Progenitor cell of endocrine pancreas (in vitro differentiated cells): Measurements from ENCODE around the gene C10orf95. TPM values are rescaled to one million over a fixed set of nuclear protein-coding genes. Genes with fewer than 3 reads are reported as not detected.
A peak's percentile ranks its signal among the peaks of the same experiment; 100 is the strongest.

Source experiments
- DNase-seq: peaks from one replicate; pipeline ENCODE4 v3.0.0; 2021; ENCODE audit warnings: low spot score; ENCODE audit not compliant: unreplicated experiment
- H3K27ac Mint-ChIP-seq: 2 replicates; pipeline ENCODE4 v1.8.0; 2021; ENCODE audit warnings: mild to moderate bottlenecking, moderate library complexity, mixed read lengths
- H3K27me3 Mint-ChIP-seq: 2 replicates; pipeline ENCODE4 v1.8.0; 2021; ENCODE audit warnings: mixed read lengths
- H3K36me3 Mint-ChIP-seq: 2 replicates; pipeline ENCODE4 v1.8.0; 2022; ENCODE audit warnings: mixed read lengths; ENCODE audit not compliant: insufficient read depth
- H3K4me1 Mint-ChIP-seq: 2 replicates; pipeline ENCODE4 v1.8.0; 2021; ENCODE audit warnings: low read depth, mixed read lengths
- H3K4me3 Mint-ChIP-seq: 2 replicates; pipeline ENCODE4 v1.8.0; 2021; ENCODE audit warnings: low read depth, mild to moderate bottlenecking, moderate library complexity, mixed read lengths
- H3K9me3 Mint-ChIP-seq: 2 replicates; pipeline ENCODE4 v1.8.0; 2021; ENCODE audit warnings: low read depth, mixed read lengths
- total RNA-seq: library from RNA; stranded (reverse); gene quantifications from 2 replicates; pipeline ENCODE4 v1.2.1, GENCODE V29; 2021
- TF ChIP-seq, protein P1 (sequence below): fragments of 200-600 bp; sonication (generic); IDR thresholded peaks from one replicate; pipeline ENCODE4 v1.5.0; 2021; ENCODE audit warnings: antibody characterized with exemption, mild to moderate bottlenecking; ENCODE audit not compliant: unreplicated experiment

C10orf95 gene
- total RNA-seq, 1 donor from 2014 or later = 0.77 TPM

DNA sequence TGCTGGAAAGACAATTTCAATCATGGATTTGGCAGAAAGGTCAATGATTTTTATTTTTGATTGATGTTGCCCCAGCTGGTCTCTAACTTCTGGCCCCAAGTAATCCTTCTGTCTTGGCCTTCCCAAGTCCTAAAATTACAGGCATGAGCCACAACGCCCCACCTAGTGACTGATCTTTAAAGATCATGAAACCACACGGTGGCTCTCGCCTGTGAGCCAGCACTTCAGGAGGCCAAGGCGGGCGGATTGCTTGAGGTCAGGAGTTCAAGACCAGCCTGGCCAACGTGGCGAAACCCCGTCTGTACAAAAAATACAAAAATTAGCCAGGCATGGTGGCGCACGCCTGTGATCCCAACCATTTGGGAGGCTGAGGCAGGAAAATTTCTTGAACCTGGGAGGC, 12.6 kb upstream of the C10orf95 start:
- Mint-ChIP-seq H3K27ac (peak overlapping the region; percentile 86), H3K4me3 (no peak overlapping the region), H3K4me1 (peaks cover 30% of the 10 kb centered on the region), H3K9me3 (no peaks in the 10 kb centered on the region), H3K27me3 (no peaks in the 10 kb centered on the region), H3K36me3 (no peaks in the 10 kb centered on the region)
- DNase-seq = no peak
- TF ChIP-seq, protein P1, sequence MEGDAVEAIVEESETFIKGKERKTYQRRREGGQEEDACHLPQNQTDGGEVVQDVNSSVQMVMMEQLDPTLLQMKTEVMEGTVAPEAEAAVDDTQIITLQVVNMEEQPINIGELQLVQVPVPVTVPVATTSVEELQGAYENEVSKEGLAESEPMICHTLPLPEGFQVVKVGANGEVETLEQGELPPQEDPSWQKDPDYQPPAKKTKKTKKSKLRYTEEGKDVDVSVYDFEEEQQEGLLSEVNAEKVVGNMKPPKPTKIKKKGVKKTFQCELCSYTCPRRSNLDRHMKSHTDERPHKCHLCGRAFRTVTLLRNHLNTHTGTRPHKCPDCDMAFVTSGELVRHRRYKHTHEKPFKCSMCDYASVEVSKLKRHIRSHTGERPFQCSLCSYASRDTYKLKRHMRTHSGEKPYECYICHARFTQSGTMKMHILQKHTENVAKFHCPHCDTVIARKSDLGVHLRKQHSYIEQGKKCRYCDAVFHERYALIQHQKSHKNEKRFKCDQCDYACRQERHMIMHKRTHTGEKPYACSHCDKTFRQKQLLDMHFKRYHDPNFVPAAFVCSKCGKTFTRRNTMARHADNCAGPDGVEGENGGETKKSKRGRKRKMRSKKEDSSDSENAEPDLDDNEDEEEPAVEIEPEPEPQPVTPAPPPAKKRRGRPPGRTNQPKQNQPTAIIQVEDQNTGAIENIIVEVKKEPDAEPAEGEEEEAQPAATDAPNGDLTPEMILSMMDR = no peak

DNA sequence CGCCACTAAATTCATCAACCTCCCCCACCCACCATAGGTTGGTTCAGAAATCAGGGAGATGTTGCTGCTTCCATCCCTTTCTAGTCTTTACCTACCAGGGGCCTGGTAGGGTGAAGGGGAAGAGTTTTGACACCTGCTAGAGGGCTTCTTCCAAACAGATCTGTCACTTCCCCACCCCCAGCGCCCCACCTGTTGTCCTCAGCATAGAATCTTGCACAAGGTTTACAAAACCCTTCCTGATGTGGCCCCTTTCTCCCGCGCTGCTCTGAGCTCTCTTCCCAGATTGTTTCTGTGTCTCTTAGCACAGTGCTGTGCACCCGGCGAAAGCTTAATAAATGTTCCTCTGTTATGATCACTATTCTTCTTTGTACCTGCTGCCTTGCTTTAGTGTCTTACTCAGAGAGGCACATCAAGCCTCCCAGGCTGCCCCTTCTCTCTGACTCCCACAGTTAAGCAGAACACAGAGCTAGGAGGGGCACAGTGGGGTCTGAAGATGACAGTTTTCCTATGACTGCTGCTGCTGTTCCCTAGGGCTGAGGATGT, 11.2 kb upstream of the C10orf95 start:
- Mint-ChIP-seq H3K4me3 (peak overlapping the region; percentile 86), H3K27ac (peak overlapping the region; percentile 86), H3K36me3 (peaks cover 1% of the 10 kb centered on the region), H3K27me3 (no peaks in the 10 kb centered on the region), H3K4me1 (peaks cover 30% of the 10 kb centered on the region), H3K9me3 (no peaks in the 10 kb centered on the region)
- TF ChIP-seq, protein P1 = no peak
- no peak for DNase-seq

DNA sequence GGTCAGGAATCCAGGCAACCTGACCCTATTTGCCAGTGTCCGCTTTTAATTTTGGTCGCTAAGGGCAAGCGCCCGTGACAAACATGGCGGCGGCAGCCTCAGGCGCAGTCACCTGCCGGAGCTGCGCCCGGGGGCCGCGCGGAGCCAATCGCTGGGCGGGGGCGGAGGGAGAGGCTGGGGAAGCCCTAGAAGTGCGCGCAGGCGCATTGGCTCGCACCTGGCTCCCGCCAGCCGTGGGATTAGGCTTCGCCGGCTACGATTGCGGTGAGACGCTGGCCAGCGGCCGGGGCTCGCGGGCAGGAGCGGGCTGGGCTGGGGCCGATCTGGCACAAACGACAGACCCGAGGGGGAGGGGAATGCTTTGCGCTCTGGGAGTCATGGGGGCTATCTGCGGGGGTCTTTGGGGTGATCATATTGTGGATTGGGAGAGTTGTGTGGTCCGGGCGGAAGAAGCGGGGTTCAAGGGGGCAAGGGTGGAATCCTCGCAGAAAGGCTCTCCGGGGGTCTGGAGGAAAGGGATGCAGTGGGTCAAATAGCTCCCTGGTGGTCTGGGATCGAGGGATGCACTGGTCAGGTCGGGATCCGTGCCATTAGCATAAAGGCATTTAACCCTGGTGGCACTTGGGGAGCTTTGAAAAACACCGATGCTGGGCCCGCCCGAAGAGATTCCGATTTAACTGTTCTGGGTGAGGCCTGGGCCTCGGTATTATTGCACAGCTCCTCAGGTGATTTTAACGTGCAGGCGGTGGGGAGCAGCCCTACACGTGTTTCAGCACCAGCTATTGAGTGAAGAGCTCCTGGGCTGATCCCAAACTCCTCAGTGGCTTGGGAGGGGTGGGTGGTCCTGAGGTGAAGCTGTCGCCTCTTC, 10.1 kb upstream of the C10orf95 start:
- TF ChIP-seq, protein P1 = no peak
- Mint-ChIP-seq H3K4me3 (peak overlapping the region; percentile 86), H3K27me3 (no peaks in the 10 kb centered on the region), H3K27ac (peak overlapping the region; percentile 92), H3K4me1 (peaks cover 30% of the 10 kb centered on the region), H3K36me3 (peaks cover 1% of the 10 kb centered on the region), H3K9me3 (no peaks in the 10 kb centered on the region)
- peak; percentile 95 for DNase-seq

DNA sequence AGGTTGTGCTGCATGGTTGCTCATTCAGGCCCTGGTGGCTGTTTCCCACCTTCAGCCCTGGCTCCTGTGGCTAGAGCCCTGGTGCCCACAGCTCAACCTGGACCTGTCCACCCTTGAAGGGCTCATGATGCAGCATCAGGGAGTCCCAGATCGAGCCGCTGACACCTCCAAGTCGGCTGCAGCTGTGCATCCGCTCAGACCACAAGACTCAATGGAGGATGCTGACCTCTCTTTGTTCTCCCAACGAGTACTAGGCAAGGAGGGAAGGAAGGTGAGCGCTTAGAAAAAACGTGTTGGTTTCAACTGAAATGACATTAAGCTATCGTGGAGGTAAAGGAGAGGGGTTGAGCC, 9.5 kb upstream of the C10orf95 start:
- H3K36me3 Mint-ChIP-seq = peaks cover 1% of the 10 kb centered on the region
- H3K27ac Mint-ChIP-seq = peak overlapping the region; percentile 92
- TF ChIP-seq, protein P1 = no peak
- H3K4me1 Mint-ChIP-seq = peaks cover 32% of the 10 kb centered on the region
- no peak for DNase-seq
- H3K4me3 Mint-ChIP-seq = peak overlapping the region; percentile 86
- H3K9me3 Mint-ChIP-seq = no peaks in the 10 kb centered on the region
- H3K27me3 Mint-ChIP-seq = no peaks in the 10 kb centered on the region

DNA sequence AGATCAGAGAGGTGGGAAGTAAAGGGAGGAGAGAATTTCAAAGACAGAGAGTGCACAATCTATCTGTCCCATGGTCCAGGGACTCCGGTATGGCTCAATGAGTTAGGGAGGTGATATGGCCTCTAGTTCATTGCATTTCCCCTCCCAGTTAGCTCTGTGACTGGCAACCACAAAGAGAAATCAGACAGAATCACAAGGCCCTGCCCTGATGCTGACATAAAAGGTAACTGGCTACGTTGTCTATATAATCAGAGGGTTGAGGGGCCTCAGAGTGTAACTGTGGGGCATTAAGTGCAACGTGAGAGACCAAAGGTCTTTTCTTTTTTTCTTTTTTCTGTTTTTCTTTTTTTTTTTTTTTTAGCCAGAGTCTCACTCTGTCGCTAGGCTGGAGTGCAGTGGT, 7.3 kb upstream of the C10orf95 start:
- TF ChIP-seq, protein P1 = no peak
- Mint-ChIP-seq H3K27ac (peak overlapping the region; percentile 7), H3K36me3 (peaks cover 1% of the 10 kb centered on the region), H3K9me3 (no peaks in the 10 kb centered on the region), H3K4me1 (peaks cover 43% of the 10 kb centered on the region), H3K27me3 (no peaks in the 10 kb centered on the region), H3K4me3 (no peak overlapping the region)
- DNase-seq = no peak
